Activated effector memory CD4-positive, alpha-beta T cell treated with Interleukin-2 at 50 U/mL for 16 hours (primary cell): ENCODE data around the gene ANKS1A.
"Not testable (repeated sequence)": the region's sequence is repeated elsewhere in the genome, so short reads cannot be mapped to it uniquely, and the experiment has no call there.

Experiments used
- DNase-seq: peaks from one replicate; pipeline ENCODE4 v3.0.0-alpha.2; 2020

ANKS1A gene

GRCh38 chr6:34924831-34925625 lies 36.0 kb downstream of the ANKS1A start:
- DNase-seq, result no peak

DNA sequence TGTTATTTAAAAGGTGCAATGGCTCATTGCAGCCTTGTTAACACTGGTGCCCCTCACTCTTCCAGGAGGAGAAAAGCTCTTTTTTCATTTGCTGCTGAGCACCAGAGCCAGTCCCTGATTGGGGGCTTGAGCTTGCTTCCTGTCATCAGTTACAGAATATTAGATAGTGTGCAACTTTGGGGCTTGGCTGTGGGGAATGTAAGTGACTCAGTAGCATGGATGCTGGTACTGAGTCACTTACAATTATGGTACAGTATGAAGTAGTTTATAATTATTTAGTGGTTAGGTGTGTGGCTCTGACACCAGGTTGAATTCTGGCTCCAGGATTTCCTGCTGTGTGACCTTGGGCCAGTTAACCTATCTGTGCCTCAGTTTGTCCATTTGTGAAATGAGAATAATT lies 37.6 kb downstream of the ANKS1A start:
- no peak for DNase-seq

DNA sequence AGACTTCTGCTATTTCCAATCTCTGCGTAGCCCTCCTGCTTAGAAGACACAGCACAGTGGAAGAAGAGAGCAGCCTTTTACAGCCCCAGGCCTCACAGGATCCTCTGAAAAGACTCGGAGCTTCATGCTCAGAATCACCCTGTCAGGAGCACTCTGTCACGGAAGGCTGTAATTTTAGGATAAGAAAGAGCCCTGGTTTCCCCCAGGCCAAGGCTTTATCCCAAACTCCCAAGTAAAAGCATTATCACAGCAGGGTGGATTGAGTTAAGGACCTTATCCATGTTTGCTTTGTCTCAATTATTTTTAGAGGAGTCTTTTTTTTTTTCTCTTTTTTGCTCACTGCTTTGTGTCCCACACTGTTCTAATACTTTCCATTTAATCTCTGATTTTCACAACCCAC lies 39.2 kb downstream of the ANKS1A start:
- no peak for DNase-seq

GRCh38 chr6:34928695-34929094 lies 39.6 kb downstream of the ANKS1A start:
- no peak for DNase-seq

DNA sequence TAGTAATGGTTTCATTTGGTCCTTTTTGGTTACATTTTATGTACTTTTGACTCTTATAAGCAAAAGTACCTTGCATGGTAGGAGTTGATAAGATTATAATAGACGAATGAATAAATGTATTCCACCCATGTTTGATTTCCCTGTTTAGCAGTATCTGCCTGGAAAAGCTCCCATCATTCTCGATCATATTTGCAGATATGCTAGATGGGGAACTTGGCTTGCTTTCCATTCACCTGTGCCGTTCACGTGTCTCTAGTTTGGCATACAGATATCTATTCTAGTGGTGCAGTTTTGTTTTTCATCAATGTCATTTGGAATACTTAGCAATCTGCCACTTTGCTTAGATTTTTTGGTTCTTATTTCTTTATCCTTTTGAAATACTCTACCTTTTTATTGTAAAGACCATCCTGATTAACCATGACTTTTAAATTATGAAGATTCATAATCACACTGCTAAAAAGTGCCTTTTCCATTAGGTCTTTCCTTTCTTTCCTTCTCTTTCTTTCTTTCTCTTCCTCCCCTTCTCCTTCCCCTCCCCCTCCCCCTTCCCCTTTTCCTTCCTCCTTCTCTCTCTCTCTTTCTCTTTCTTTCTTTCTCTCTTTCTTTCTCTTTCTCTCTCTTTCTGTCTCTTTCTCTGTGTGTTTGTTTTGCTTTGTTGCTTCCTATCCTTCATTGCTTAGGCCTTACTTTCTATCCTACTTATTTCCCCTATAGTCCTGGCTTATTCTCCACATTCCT lies 40.4 kb downstream of the ANKS1A start:
- no peak for DNase-seq

DNA sequence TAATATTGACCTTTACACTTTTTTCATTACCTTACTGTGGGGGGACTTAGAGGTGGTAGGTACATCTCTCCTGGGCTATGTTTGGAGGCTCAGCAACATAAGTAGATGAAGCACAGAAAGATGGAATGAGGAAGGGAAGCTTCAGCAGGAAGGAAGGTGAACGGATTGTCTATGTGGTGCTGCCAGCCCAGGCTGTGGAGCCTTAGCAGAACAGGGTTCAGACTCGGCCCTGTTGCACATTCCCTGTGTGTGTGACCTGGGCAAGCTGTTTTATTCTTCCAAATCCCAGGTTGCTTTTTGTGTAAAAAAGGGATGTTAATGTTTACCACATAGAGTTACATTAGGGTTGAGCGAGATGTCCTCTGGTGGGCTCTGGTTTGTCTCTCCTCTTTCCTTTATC lies 41.2 kb downstream of the ANKS1A start:
- DNase-seq, result no peak

- DNase-seq, result not testable (repeated sequence)
These were observed 43.1 kb downstream of the ANKS1A start for GRCh38 chr6:34932202-34932601.

- DNase-seq, result no peak
These were observed 45.5 kb downstream of the ANKS1A start for GRCh38 chr6:34934516-34934915.

DNA sequence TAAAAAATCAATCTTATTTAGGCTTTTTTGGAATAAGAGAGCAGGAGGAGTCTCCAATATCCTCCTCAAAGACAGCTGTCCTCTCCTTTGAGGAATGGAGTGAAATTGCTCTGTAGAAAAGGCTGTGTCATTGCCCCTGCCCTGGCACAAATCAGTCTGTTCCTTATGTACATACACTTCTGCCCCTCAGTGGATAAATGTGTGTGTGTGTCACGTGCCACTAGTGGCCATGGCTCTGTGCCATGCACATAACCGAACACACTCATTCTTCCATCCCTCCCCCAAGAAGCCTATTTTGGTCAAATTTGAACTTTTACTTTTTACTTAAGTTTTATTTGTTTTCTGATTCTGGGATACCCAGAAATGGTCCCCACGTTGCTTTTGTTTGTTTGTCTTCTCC lies 49.2 kb downstream of the ANKS1A start:
- no peak for DNase-seq

DNA sequence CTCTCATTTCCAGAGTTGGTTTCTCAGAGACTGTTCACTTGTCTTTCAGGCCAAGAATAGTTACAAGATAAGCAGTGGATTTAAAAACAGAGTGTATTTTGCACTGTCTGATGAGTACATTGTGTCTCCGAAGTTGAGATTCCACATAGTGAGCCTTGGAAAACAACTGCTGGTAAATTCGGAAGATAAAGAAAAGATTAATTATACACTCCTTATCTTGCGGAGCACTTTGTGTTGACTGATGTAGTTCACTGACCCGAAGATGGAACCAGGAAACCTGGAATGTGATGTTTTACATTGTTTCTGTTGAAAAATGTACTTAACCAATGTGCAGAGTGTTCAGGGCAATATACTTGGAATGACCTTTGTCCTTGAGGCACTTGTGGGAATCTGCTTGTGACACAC lies 51.0 kb downstream of the ANKS1A start:
- no peak for DNase-seq

- DNase-seq, result no peak
These were observed 52.4 kb downstream of the ANKS1A start for GRCh38 chr6:34941421-34941820.

DNA sequence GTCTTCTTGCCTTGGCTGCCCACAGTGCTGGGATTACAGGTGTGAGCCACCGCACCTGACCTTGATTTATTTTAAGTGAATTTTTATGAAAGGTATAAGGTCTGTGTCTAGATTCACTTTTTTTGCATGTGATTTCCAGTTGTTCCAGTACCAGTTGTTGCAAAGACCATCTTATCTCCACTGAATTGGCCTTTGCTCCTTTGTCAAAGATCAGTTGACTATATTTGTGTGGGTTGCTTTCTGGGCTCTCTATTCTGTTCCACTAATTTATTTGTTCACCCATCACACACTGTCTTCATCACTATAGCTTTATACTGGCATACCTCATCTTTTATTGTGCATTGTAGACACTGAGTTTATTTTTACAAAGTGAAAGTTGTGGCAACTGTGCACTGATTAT lies 56.3 kb downstream of the ANKS1A start:
- no peak for DNase-seq

- no peak for DNase-seq
These were observed 58.5 kb downstream of the ANKS1A start for GRCh38 chr6:34947561-34947960.

DNA sequence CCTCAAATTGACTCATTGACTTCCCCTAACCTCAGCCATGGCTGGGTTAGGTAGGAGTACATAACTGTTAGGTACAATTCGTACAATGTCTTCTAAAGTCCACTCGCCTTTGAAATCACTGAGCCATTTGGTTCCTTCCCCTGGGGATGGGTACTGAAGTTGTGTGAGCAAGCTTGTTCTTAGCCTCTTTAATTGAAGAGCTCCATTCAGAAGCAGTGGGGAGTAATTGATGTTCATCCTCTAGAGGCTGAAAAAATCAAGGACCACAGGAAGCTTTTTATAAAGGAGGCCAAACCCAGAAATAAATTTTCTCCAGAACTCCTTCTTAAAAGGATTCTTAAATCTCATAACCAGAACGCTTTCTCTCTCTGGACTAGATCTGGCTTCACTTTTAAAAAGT lies 60.6 kb downstream of the ANKS1A start:
- no peak for DNase-seq

- no peak for DNase-seq
These were observed 61.8 kb downstream of the ANKS1A start for GRCh38 chr6:34950849-34951248.

DNA sequence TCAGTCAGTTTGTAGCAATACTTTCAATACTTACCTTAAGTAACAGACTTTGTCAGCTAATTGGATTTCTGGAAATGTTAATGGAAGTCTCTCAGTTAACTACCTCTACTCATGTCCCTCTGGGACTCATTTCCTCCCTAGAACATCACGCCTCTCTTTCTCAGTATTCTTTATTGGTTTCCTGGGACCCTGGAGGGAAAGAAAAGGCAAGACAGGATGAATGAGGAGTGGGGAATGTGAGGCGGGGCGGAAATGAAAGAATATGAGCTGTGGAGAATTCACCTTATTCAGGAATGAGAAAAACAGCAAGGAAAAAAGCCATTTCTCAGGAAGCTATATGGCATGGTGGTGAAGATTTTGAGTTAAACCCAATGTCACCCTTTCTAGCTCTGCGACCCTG lies 62.7 kb downstream of the ANKS1A start:
- no peak for DNase-seq

DNA sequence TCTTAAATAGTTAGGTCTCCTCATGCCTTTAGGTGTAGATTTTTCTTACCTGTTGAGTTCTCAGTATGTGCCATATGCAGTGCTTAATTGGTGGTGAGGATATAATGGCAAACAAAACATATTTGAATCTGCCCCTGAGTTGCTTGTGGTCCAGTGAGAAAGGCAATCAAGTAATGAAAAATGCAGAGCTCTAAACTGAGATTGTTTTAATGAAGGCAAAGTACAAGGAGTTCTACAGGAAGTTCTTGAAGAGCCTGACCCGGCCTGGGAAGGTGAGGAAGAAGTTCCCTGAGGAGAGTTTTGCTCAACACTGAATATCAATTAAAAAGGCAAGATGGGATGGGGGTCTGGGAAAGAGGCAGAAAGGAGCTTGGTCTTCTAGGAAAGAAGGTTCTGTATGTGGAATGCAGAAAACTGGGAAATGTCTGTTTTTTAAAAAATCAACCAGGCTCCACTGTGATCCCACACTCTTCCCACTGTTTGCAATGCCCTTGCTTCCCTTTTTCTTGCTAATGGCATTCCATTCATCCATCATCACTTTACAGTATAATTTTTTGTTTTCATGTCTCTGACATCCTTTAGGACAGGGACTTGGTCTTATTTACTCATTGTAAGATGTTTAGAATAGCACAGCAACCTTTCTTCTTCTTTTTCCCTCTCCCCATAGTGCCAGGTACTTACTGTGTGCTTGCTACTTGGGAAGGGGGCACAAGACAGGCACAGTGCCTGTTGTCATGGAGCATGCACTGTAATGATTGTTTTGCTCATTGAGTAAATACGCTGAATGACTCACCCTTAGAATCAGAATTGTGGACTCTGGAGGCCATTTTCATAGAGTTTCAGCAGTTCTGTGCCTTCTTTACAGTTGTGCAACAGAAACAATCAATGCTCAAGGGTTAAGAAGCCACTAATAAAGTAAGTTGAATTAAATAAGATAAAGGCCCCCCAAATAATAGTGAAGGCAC lies 64.3 kb downstream of the ANKS1A start:
- DNase-seq, result no peak

DNA sequence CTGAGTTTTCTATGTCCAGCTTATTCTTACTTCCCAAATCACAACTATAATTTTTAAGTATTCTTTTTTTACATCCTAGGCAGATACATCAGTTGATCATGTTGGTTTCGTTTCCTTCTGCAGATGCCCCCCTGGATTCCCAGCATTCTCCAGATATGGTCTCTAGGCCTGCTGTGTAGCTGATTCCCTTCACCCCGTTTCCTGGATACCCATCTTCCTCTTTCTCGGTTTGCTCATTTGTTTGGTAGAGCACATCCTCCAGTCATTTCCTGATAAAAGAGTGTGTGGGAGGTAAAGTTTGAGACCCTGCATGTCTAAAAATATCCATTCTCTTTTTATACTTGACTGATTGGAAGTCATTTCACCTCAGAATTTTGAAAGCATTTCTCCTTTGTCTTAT lies 66.4 kb downstream of the ANKS1A start:
- DNase-seq, result no peak

DNA sequence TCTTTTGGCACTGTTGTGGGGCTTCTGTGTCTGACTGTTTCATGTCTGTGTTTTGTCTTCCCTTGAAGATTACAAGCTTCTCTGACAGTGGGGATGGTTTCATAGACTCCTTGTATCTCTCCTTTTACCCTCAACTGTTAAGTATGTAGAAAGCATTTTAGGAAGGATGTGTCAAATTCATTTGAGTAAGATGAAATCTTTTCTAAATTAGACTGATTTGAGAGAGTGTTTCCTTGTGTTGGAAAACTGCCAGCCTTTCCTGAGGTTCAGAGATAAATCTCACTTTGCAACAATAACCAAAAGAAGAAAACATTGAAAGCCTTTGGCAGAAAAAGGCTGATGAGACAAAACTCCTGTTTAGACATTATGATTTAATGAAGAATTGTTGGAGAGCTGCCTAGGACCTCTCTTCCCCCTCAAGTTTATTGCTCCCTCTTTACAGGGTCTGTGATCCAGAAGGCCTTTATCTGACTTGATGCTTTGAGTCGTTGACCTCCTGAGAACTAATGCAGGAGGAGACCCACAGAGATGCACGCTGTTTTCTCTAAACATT lies 68.3 kb downstream of the ANKS1A start:
- no peak for DNase-seq

GRCh38 chr6:34958734-34959133 lies 69.7 kb downstream of the ANKS1A start:
- no peak for DNase-seq

DNA sequence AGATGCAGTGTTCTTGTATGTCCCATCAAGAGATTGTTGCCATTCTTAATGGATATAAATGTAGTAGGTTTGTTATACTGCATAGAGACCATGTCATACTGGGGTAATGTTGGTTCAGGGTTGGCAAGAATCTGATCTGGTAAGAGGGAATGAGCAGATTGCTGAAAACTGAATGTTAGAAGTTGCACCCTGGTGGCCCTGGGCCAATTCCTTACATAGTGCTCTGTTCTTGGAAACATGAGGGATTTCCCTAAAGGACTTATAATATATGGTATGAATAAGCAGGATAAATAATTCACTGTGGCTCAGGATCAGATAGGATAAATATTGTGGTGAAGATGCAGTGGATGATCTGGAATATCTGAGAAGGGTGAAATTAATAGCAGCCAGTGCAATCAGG lies 70.2 kb downstream of the ANKS1A start:
- DNase-seq, result no peak

- no peak for DNase-seq
These were observed 72.0 kb downstream of the ANKS1A start for GRCh38 chr6:34961082-34961481.

DNA sequence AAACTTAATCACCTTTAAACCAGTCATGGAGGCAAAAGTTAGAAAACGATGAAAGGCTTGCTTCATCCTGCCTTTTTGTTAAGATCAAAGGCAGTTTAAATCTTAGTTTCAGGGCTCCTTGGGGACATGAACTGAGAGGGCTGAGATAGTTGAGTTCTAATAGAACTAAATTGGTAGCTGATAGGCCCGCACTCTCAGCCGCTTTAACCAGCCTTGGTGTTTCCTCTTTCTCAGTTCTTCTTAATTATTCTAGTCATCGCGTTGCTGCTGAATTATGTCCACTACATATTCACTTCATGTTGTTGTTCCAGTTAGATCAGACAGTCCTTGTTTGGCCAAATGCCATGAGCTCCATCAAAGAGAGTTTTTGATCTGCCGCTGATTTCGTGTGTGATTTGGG lies 72.5 kb downstream of the ANKS1A start:
- no peak for DNase-seq
